ENCODE measurements around the gene COL8A2.

Gene COL8A2

GRCh38 chr1:36088577-36089392, 36.2 kb downstream of the COL8A2 start, which contains the start of gene ADPRS:
ADPRS (plus strand) TSS chr1:36088892; CDS start chr1:36088905, 13 bp downstream.
- DNase-seq (ENCODE audit: low read depth): peak; percentile 91

GRCh38 chr1:36088265-36088576, 36.8 kb downstream of the COL8A2 start:
- no peak for DNase-seq (ENCODE audit: low read depth)

- no peak for DNase-seq (ENCODE audit: low read depth)
Observed at GRCh38 chr1:36087233-36088123, 37.5 kb downstream of the COL8A2 start.

GRCh38 chr1:36086529-36087232, 38.3 kb downstream of the COL8A2 start:
- no peak for DNase-seq (ENCODE audit: low read depth)

- no peak for DNase-seq (ENCODE audit: low read depth)
Observed at GRCh38 chr1:36085686-36086526, 39.1 kb downstream of the COL8A2 start.

- no peak for DNase-seq (ENCODE audit: low read depth)
Observed at GRCh38 chr1:36085126-36085525, 39.9 kb downstream of the COL8A2 start.

- no peak for DNase-seq (ENCODE audit: low read depth)
Observed at GRCh38 chr1:36084497-36085115, 40.4 kb downstream of the COL8A2 start.

GRCh38 chr1:36083635-36084496, 41.2 kb downstream of the COL8A2 start, which contains the start of gene TEKT2:
TEKT2 (plus strand) TSS chr1:36084094; CDS start chr1:36084922, 828 bp downstream.
- DNase-seq (ENCODE audit: low read depth): peak; percentile 45

- no peak for DNase-seq (ENCODE audit: low read depth)
Observed at GRCh38 chr1:36083219-36083618, 41.8 kb downstream of the COL8A2 start.

- DNase-seq (ENCODE audit: low read depth): no peak
Observed at GRCh38 chr1:36081926-36082485, 43.0 kb downstream of the COL8A2 start.

GRCh38 chr1:36080801-36081200, 44.2 kb downstream of the COL8A2 start:
- no peak for DNase-seq (ENCODE audit: low read depth)

- DNase-seq (ENCODE audit: low read depth): no peak
Observed at GRCh38 chr1:36080236-36080635, 44.8 kb downstream of the COL8A2 start.

GRCh38 chr1:36076979-36077573, 47.9 kb downstream of the COL8A2 start:
- DNase-seq (ENCODE audit: low read depth): no peak

GRCh38 chr1:36070349-36070748, 54.7 kb downstream of the COL8A2 start:
- no peak for DNase-seq (ENCODE audit: low read depth)

- DNase-seq (ENCODE audit: low read depth): no peak
Observed at GRCh38 chr1:36068866-36069265, 56.2 kb downstream of the COL8A2 start.

GRCh38 chr1:36067871-36068270, 57.2 kb downstream of the COL8A2 start:
- DNase-seq (ENCODE audit: low read depth): no peak

- no peak for DNase-seq (ENCODE audit: low read depth)
Observed at GRCh38 chr1:36062315-36062714, 62.7 kb downstream of the COL8A2 start.

- no peak for DNase-seq (ENCODE audit: low read depth)
Observed at GRCh38 chr1:36055706-36056105, 69.3 kb downstream of the COL8A2 start.

- DNase-seq (ENCODE audit: low read depth): no peak
Observed at GRCh38 chr1:36053978-36054377, 71.0 kb downstream of the COL8A2 start.

Data from CMK (cell line).